NCI-H2107 treated with DMSO at 0.1 percent for 48 hours (cell line): ENCODE results near the gene ROPN1L.
"Not testable (repeated sequence)": the region's sequence is repeated elsewhere in the genome, so short reads cannot be mapped to it uniquely, and the experiment has no call there.

Experiments used
- DNase-seq: peaks from one replicate; lab custom pipeline; 2025; ENCODE audit not compliant: unreplicated experiment; lab: John Stamatoyannopoulos, UW

ROPN1L gene

DNA sequence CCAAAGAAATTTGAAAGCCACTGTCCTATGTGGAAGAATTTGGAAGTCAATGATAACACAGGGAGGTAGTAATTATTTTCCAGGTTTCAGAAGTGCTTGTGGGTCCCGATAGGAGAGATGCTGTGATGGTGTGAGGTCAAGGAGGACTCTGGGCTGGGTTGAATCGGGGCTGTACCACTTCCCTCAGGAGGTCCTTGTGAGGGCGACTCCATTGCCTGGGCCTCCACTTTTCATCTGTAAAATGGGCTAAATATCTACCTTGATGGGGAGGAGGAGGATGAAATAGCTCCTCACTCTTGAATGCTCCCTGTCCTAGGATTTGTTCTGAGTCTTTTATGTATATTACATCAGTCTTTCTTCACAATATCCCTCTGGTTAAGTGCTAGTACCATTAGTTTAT, 59.0 kb downstream of the ROPN1L start:
- DNase-seq, result no peak

DNA sequence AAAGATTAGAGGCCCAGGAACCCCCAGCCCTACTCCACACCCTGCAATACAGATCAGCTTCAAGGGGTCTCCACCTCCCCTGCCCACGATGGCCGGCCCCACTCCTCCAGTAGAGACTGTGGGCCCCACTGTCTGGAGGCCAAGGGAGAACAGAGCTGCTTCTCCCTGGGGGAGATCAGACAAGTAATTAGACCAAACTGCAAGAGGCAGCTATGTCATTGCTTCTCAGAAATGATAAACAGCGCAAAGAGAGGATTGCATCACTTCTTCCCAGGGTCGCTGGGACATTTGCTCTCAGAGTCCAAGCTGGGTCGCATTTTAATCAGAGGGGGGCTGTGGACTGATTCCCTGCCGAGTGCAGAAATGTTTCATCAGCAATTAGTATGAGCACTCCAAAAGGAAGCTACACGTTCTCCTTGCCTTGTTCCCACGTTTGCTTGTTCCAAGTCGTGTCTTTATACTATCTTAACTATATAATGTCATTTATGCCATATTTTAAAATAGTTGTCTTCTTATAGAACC, 59.9 kb downstream of the ROPN1L start:
- no peak for DNase-seq

DNA sequence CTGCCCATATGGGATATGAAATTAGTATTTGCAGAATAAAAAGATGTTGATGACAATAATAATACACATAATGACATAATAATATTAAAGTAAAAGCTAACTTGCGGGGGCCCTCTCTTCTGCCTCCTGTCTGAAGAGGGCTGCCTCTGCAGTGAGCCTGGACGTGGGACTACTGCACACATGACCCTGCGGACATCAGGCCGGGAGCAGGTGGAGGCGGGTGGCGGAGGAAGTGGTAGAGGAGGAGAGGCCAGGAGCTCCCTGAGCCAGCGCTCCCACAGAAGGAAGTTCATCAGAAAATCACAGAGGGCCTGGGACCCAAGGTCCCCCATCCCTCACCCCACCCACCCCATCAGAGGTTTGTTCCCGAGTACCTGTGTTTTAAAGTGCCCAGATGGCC, 60.5 kb downstream of the ROPN1L start:
- no peak for DNase-seq

DNA sequence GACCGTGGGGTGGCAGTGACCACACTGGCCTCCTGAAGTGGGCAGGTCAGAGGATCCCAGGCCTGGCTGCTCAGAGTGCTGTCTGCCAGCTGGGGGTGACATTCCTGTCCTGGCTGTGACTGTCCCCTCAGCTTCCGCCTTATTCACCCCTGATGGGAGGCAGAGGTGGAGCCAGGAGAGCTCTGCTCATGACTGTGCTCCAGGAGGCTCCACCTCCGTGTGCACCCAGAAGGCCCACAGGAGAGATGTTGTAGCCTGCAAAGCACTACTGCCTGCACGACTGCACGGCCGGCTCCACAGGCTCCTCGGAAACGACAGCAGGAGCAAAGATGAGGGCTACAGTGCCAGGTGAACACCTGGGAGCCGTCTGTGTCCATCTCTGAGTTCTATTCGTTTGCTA, 60.9 kb downstream of the ROPN1L start:
- no peak for DNase-seq

DNA sequence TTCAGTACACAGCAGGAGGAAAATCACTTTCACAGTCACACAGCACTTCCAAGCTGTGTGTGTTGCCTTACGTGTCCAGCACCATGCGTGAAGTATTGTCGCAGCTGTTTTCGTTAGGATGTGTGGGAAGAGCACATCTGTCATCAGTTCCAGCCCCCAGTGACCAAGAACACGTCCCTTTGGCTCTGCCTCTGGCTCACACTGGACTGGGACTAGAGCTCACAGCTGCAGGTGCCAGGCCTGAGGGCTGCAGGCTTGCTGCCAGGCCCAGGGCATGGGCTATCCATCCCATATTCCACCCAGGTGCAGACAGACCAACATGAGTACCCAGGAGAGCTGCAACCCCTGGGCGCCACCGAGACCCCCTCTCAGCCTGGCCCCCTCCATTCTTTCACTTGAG, 61.6 kb downstream of the ROPN1L start:
- DNase-seq, result no peak

DNA sequence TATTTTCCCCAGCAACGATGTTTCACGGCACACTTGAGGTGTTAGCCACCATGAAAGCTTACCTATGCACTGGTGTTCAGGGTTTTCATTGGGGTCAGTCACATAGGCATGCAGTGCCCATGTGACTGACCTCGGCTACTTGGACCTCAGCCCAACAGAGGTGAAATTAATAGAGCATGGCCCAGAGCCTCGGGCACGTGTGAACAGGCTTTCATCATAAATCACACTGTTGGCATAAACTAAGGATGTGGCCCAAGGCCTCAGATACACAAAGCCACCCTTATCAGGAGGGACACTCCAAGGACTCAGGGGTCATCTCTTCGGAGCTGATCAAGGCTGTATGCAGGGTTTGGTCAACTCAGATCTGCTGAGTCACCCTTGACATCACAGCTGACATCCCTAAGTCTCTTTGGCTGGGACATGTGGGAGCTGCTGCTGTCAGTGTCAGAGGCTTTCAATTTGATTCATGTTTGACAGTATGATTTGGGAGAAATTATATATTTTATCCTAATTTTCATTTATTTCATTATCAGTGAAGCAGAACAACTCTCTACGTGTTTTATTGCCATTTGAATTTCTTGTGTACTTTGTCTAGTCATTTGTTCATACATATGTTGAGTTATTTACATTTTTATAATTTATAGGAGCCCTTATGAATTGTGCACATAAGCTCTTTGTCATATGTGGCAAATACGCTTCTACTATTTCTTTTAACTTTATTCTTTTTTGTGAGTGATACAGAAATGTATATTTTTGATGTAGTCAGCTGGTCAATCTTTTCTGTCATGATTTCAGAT, 62.5 kb downstream of the ROPN1L start:
- DNase-seq, result no peak

DNA sequence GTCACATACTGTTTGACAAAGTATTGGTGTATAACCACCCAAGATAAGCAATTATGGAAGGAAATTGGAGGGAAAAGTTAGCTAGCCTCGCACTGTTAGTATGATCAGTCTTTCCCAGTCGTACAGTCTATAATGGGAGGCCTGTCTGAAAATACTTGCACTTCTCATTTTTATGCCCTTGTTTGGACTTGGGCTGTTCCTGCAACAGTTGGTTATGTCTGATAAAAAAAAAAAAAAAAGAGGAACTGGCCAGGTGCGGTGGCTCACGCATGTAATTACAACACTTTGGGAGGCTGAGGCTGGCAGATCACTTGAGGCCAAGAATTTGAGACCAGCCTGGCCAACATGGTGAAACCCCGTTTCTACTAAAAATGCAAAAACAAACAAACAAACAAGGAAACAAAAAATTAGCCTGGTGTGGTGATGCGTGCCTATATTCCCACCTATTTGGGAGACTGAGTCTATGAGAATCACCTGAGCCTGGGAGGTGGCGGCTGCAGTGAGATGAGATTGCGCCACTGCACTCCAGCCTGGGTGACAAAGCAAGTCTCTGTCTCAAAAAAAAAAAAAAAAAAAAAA, 63.9 kb downstream of the ROPN1L start:
- DNase-seq, result no peak

DNA sequence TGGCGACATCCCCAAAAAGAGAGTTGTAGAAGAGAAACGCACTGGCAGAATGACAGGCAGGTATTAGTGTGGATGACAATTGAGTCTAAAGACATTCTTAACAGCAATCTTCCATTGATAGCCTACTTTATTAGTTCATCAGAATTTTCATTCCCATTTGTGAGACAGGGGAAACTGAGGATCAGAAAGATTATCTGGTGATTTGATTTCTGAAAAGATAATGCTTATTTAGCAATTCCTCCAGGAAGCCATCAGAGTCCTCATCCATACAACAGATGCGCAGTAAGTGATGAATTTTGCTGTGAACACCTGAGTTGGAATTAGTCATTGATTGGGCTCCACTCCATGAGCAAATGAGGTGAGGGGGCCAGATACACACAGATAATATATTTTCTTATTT, 64.9 kb downstream of the ROPN1L start:
- no peak for DNase-seq

DNA sequence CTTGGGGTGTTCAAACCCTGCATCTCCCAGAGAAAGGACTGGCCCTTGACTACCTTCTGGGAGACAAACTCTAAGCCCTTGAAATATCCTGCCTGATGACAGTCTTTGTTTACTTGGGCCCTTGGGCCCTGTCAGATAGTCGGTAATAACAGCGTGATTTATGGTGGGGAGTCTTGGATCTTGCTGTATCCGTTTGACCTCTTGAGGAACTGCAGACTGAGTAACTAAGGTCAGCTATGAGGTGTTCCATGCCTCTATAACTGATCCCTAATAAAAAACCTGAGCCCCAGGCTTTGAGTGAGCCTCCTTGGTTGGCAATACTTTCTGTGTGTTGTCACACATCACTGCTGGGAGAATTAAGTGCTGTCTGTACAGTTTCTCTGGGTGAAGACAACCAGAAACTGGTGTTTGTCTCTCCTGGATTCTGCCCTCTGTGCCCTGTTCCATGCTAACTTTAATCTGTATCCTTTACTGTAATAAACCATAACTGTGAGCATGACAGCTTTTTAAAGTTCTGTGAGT, 66.0 kb downstream of the ROPN1L start:
- DNase-seq, result no peak

DNA sequence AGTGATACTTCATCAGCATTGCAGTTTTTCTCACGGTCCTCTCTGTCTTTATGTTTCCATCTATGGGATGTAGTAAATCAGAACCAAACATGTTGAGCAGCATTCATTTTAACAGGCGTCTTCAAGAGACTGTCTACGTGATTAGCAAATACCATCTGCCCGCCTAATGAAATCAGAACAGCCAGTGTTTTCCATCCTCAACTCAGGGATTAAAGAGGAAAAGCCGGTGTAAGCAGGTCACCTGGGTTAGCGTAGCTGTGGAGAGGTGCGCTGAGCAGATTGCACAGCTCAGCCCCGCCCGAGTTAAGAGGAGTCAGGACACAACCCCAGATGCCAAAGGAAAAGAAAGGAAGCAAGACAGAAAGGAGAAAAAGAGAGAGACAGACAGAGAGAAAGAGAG, 67.9 kb downstream of the ROPN1L start:
- DNase-seq, result no peak

DNA sequence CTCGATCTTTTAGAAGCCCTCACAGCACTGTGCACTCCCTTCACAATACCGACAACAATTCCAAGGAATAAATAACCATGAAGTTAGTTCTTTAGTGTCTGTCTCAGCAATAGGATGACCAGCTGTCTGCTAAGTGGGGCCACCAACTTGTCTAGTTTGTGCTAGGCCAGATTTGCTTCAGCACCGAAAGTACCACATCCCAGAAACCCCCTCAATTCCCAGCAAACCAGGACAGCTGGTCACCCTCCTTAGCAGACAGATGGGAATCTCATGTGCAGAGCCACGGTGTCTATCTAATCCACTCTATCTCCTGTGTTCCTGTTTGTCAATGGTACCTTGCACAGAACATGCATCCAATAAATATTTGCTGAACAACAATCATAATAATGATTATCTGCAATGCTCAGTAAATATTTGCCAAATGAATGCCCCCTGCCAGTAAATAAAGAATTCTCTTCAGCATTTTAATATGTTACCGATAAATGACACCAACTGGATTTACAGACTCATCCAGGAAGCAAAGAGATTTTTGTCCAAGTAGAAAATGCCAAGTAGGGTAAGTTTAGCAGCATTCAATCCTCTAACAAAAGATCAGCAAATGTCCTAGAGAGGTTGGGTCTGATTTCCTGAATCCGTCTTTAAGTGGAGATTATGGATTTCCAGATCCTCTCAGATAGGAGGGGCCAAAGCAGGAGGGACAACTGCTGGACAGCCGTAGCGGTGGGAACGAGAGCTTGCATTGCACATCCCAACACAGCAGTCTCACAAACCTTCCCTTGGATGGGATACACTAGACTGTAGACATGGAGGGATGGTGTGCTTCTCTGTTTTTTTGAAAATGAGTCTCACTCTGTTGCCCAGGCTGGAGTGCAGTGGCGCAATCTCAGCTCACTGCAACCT, 70.3 kb downstream of the ROPN1L start:
- DNase-seq, result no peak

DNA sequence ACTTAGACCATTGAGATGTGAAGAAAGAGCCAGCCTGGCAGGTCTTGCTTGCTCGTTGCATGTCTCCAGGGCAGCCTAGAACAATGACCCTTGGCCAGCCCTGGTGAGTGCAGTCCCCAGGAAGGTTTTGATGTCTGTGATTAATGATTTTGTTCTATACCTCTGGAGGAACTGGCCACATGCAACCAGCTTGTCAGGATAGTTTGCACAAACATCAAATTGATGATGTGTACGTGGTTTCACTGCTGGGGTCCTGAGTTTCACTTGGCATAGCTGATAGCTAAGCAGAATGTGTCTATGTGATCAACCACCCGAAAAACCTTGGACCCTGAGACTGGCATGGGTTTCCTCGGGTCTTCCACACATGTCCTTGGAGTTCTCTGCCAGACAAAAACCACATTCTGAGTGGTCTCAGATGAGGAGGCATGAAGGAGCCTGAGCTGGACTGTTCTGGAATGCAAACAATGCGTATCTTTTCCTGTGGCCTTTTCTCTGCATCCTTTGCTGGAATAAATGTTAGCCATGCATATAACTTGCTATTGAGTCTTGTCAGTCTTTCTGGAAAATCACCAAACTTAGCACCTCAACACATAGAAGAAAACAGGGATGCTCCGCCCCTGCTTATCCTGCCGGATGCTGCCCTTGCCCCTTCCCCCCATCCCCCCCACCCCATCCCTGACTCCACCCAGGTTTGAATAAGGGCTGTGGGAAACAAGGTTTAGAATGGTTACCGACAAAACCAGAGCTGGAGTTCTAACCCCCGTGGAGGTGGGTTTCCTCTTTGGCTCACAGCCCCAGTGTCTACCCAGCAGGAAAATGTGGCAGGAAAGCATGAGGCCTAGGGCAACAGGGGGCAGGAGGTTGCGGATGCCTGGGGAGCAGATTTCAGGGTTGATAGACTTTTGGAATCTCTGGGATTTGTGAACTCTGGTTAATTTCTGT, 72.1 kb downstream of the ROPN1L start:
- DNase-seq, result no peak

DNA sequence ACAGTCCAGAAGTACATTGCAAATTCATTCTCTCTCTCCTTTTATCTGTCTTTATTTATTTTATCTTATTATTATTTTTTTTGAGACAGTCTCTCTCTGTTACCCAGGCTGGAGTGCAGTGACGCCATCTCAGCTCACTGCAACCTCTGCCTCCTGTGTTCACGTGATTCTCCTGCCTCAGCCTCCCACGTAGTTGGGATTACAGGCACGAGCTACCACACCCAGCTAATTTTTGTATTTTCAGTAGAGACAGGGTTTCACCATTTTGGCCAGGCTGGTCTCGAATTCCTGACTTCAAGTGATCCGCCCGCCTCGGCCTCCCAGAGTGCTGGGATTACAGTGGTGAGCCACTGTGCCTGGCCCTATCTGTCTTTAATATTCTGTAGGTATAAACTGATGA, 72.9 kb downstream of the ROPN1L start:
- not testable (repeated sequence) for DNase-seq
